NCI-H128 (cell line): ENCODE results near the gene DEFB128.
"Not testable (repeated sequence)": the region's sequence is repeated elsewhere in the genome, so short reads cannot be mapped to it uniquely, and the experiment has no call there.

Experiments used
- DNase-seq: peaks from one replicate; lab custom pipeline; 2025; ENCODE audit not compliant: unreplicated experiment; lab: John Stamatoyannopoulos, UW

The DEFB128 gene

GRCh38 chr20:189611-190010 is at the start of gene DEFB128:
DEFB128 (minus strand) TSS chr20:189711; CDS start chr20:189623, 88 bp downstream.
- DNase-seq = no peak

GRCh38 chr20:237929-238328 is 48.4 kb upstream of the DEFB128 start:
- DNase-seq = no peak

- no peak for DNase-seq
These were observed 48.0 kb upstream of the DEFB128 start for GRCh38 chr20:237489-237888.

DNA sequence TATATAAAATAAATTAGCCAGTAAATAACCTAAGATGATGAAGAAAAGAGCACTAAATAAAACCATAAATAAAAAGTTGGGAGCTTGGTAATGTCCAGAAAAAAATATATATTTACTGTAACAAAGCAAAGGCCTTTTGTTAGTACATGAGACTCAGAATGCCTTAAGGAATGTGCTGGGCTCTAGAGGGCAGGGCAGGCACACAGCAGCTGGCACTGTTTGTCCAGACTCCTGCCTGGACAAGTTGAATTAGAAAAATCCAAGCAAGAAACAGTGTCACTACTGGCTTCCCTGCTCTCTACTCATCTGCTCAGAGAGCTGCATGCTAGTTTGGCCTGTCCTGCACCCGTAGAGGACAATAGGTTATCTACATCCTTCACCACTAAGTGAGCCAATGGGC is 46.4 kb upstream of the DEFB128 start:
- DNase-seq = no peak

DNA sequence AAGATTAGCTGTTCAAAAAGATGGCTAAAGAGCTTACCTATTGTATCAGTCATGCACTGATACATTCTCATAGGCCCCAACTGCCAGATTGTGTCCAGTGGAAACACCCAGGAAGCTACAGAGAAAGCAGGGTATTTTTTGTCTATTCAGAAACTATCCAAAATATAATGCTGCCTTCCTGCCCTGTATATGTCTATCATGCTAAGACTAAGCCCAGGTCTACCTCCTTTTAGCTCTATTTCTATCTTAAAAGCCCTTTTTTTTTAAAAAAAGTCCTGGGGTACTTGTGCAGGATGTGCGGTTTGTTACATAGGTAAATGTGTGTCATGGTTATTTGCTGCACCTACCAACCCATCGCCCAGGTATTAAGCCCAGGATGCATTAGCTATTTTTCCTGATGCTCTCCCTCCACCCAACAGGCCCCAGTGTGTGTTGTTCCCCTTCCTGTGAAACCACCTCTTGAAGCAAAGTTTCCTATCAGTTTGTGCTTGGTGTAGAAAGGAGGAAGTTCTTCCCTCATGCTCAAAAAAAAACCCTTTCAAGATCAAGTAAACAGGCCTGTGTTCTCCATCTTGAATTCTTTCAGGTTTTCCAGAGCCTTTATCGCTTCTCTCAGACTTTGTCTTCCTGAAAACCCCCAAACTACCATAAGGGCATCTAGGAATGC is 38.1 kb upstream of the DEFB128 start:
- DNase-seq = no peak

DNA sequence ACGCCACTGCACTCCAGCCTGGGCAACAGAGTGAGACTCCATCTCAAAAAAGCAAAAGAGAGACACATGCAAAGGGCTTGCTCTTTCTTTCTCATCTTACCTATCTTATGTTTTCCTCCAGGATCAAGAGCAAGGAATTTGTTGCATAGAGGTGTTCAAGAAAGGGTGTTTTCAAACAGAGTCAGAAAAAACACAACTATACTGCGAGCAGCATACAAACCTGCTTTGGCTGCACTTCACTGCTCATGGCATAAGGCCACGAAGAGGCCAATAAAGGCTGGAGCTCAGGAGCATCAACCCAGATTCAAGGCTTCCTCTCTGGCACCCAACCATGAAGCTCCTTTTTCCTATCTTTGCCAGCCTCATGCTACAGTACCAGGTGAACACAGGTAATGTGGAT is 37.4 kb upstream of the DEFB128 start, which contains the start of gene DEFB129:
DEFB129 (plus strand) TSS at position 301 of the 400 bp plus-strand sequence; CDS start at position 332, 31 bp downstream.
- no peak for DNase-seq

DNA sequence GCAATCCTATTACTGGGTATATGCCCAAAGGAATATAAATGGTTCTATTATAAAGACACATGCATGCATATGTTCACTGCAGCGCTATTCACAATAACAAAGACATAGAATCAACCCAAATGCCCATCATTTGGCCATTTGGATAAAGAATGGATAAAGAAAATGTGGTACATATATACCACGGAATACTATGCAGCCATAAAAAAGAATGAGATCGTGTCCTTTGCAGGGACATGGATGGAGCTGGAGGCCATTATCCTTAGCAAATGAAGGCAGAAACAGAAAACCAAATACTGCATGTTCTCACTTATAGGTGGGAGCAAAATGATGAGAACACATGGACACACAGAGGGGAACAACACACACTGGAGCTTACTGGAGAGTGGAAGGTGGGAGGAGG is 36.4 kb upstream of the DEFB128 start:
- DNase-seq = not testable (repeated sequence)

DNA sequence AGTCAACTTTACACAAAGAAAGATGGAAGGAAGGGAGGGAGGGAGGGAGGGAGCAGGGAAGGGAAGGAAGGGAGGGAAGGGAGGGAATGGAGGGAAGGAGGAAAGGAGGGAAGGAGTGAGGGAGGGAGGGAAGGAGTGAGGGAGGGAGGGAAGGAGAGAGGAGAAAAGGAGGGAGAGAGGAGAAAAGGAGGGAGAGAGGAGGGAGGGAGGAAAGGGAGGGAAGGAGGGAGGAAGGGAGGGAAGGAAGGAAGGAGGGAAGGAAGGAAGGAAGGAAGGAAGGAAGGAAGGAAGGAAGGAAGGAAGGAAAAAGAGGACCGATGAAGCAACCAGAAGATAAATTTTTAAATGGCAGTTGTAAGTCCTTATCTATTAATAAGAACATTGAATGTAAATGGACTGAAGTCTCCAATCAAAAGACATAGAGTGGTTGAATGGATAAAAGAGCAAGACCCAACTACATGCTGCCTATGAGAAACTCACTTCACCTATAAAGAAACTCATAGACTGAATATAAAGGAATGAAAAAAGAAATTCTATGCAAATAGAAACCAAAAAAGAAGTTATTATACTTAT is 31.8 kb upstream of the DEFB128 start:
- no peak for DNase-seq

DNA sequence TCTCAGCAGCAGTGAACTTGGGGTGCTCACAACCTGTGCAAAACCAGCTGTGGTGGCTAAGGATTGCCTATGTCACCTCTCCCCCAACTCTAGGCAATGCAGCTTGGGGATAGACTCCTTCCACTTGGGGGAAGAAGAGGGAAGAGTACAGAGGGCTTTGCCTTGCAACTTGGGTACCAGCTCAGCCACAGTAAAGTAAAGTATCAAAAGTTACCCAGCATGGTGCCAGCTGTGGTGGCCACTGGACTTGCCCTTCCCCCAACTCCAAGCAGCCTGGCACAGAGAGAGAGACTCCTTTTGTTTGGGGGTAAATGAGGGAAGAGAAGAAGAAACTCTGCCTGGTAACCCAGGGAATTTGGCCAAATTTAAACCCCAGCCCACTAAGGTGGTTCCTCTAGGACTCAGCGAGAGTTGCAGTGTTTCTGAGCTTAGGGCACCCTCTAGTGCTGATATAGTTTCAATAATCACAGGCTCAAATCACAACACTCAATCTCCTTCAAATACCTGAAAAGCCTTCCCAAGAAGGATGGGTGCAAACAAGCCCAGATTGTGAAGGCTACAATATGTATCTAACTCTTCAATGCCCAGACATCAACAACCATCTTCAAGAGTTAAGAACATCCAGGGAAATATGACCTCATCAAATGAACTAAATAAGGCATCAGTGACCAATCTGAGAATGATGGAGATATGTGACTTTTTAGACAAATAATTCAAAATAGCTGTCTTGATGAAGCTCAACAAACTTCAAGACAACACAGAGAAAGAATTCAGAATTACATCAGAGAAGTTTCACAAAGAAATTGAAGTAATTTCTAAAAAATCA is 30.0 kb upstream of the DEFB128 start:
- DNase-seq = no peak

- DNase-seq = no peak
These were observed 27.8 kb upstream of the DEFB128 start for GRCh38 chr20:217266-217665.

GRCh38 chr20:215796-216195 is 26.3 kb upstream of the DEFB128 start:
- no peak for DNase-seq

- no peak for DNase-seq
These were observed 24.9 kb upstream of the DEFB128 start for GRCh38 chr20:214383-214782.

- no peak for DNase-seq
These were observed 21.4 kb upstream of the DEFB128 start for GRCh38 chr20:210809-211502.

DNA sequence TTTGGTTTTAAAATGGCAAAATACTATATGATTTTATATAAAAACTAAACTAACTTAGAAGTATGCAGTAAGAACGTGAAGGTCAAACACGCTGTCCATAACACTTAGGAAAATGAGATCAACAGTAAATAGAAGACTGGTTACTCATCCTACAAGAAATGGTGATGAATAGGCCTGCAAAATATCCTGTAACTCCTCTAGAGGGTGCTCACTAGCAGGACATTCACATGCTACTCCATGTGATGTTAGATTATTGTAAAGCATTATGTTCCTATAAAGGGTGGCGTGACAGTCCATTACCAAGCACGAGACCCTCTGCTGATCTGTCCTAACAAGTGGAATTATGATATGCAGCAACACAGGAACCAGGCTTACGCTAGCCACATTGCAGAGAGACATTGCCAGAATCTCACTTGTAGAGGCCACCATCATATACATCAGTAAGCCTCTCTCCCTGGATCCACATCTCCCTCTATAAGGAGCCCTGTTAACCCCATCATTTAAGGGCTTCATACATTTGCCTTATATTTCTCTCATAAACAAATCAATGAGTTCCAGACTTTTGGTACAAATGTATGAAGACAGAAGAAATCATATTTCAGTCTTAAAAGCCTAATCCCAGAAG is 19.5 kb upstream of the DEFB128 start:
- no peak for DNase-seq

GRCh38 chr20:203630-204029 is 14.1 kb upstream of the DEFB128 start:
- DNase-seq = not testable (repeated sequence)

- no peak for DNase-seq
These were observed 10.5 kb upstream of the DEFB128 start for GRCh38 chr20:199996-200395.

DNA sequence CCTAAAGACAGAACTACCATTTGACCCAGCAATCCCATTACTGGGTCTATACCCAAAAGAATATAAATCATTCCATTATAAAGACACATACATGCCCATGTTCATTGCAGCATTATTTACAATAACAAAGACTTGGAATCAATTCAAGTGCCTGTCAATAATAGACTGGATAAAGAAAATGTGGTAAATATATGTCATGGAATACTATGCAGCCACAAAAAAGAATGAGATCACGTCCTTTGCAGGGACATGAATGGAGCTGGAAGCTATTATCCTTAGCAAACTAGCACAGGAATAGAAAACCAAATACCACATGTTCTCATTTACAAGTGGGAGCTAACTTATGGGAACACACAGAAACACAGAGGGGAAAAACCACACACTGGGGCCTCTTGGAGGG is 8.7 kb upstream of the DEFB128 start:
- no peak for DNase-seq

GRCh38 chr20:187733-188132 is 1.8 kb downstream of the DEFB128 start:
- DNase-seq = no peak

DNA sequence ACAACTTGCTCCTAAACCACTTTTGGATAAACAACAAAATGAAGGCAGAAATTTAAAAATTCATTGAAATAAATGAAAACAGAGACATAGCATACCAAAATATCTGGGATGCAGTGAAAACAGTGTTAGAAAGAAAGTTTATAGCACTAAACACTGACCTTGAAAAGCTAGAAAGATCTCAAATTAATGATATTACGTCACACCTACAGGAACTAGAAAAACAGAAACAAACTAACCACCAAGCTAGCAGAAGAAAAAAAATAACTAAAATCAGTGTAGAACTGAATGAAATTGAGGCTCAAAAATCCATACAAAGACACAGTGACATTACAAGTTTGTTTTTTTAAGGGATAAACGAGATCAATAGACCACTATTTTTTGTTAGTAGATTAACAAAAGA is 5.2 kb downstream of the DEFB128 start:
- no peak for DNase-seq

DNA sequence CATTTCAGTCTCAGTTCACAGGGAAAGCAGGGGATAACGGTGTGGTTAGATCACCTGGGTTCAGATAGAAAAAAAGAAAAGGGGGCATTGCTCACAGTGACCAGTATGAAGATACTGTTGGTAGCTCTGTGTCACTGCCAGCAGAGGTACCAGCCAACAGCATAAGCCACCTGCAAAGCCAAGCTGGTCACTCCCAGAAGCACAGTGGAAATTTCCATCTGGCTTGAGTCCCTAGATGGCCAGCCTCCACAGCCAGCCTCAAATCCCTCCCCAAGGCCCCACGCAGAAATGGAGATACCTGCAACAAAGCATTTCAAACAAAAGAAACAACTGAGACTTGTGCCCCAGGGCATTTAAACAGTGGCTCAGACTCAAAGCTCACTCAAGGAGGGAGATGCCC is 20.6 kb downstream of the DEFB128 start:
- DNase-seq = no peak

- DNase-seq = no peak
These were observed 24.9 kb downstream of the DEFB128 start for GRCh38 chr20:164618-165017.
